ENCODE results near the gene ITGAV. TPM values are rescaled to one million over a fixed set of nuclear protein-coding genes. Genes with fewer than 3 reads are reported as not detected.

The ITGAV gene
- total and polyA plus RNA-seq, 4 experiments from 2014 or later, result 1.2 to 12.0 (median 6.7) TPM

GRCh38 chr2:186716899-186717298 is 127.0 kb downstream of the ITGAV start:
- no peak for DNase-seq
- Histone ChIP-seq H3K4me3 (ENCODE audit: low read length in 2 of 2) (no peak overlapping the region), H3K9me3 (ENCODE audit: control insufficient read depth in 1 of 2, low read length in 2 of 2) (no peaks in the 10 kb centered on the region), H3K27ac (ENCODE audit: low read depth, low read length) (no peak overlapping the region), H3K36me3 (ENCODE audit: insufficient read depth, low read length) (no peaks in the 10 kb centered on the region), H3K27me3 (ENCODE audit: insufficient read depth, low read length) (no peaks in the 10 kb centered on the region), H3K4me1 (ENCODE audit: insufficient read depth, low read length) (no peaks in the 10 kb centered on the region)
- Mint-ChIP-seq H3K27ac (no peak overlapping the region), H3K4me3 (no peak overlapping the region), H3K36me3 (no peaks in the 10 kb centered on the region), H3K27me3 (no peaks in the 10 kb centered on the region), H3K9me3 (no peaks in the 10 kb centered on the region), H3K4me1 (no peaks in the 10 kb centered on the region)
- intact Hi-C loops (cut with micrococcal nuclease), result no loop called here
- ChIA-PET POLR2A (ENCODE audit: partially characterized antibody) (no interaction called here), CTCF (ENCODE audit: partially characterized antibody) (no interaction called here)

GRCh38 chr2:186717320-186718007 is 127.6 kb downstream of the ITGAV start:
- Mint-ChIP-seq H3K27me3 (no peaks in the 10 kb centered on the region), H3K36me3 (no peaks in the 10 kb centered on the region), H3K27ac (no peak overlapping the region), H3K9me3 (no peaks in the 10 kb centered on the region), H3K4me3 (no peak overlapping the region), H3K4me1 (no peaks in the 10 kb centered on the region)
- Histone ChIP-seq H3K27me3 (ENCODE audit: insufficient read depth, low read length) (no peaks in the 10 kb centered on the region), H3K4me1 (ENCODE audit: insufficient read depth, low read length) (no peaks in the 10 kb centered on the region), H3K4me3 (ENCODE audit: low read length in 2 of 2) (no peak overlapping the region), H3K27ac (ENCODE audit: low read depth, low read length) (no peak overlapping the region), H3K9me3 (ENCODE audit: control insufficient read depth in 1 of 2, low read length in 2 of 2) (no peaks in the 10 kb centered on the region), H3K36me3 (ENCODE audit: insufficient read depth, low read length) (no peaks in the 10 kb centered on the region)
- CTCF ChIA-PET (ENCODE audit: partially characterized antibody), result no interaction called here
- intact Hi-C loops (cut with micrococcal nuclease), result no loop called here
- POLR2A ChIA-PET (ENCODE audit: partially characterized antibody), result no interaction called here
- DNase-seq, result no peak

GRCh38 chr2:186718122-186718521 is 128.3 kb downstream of the ITGAV start:
- ChIA-PET POLR2A (ENCODE audit: partially characterized antibody) (no interaction called here), CTCF (ENCODE audit: partially characterized antibody) (no interaction called here)
- H3K4me3 Mint-ChIP-seq, result no peak overlapping the region
- Histone ChIP-seq H3K4me1 (ENCODE audit: insufficient read depth, low read length) (no peaks in the 10 kb centered on the region), H3K36me3 (ENCODE audit: insufficient read depth, low read length) (no peaks in the 10 kb centered on the region), H3K9me3 (ENCODE audit: control insufficient read depth in 1 of 2, low read length in 2 of 2) (no peaks in the 10 kb centered on the region), H3K27ac (ENCODE audit: low read depth, low read length) (no peak overlapping the region), H3K4me3 (ENCODE audit: low read length in 2 of 2) (no peak overlapping the region), H3K27me3 (ENCODE audit: insufficient read depth, low read length) (no peaks in the 10 kb centered on the region)
- H3K27ac Mint-ChIP-seq, result no peak overlapping the region
- no peaks in the 10 kb centered on the region for H3K9me3 Mint-ChIP-seq
- H3K27me3 Mint-ChIP-seq, result no peaks in the 10 kb centered on the region
- H3K4me1 Mint-ChIP-seq, result no peaks in the 10 kb centered on the region
- no peak for DNase-seq
- no peaks in the 10 kb centered on the region for H3K36me3 Mint-ChIP-seq
- intact Hi-C loops (cut with micrococcal nuclease), result no loop called here

GRCh38 chr2:186718903-186719302 is 129.0 kb downstream of the ITGAV start:
- no peaks in the 10 kb centered on the region for H3K36me3 Mint-ChIP-seq
- no peaks in the 10 kb centered on the region for H3K27me3 Mint-ChIP-seq
- DNase-seq, result no peak
- H3K4me1 ChIP-seq (ENCODE audit: insufficient read depth, low read length), result no peaks in the 10 kb centered on the region
- no peak overlapping the region for H3K27ac ChIP-seq (ENCODE audit: low read depth, low read length)
- H3K9me3 ChIP-seq (ENCODE audit: control insufficient read depth in 1 of 2, low read length in 2 of 2), result no peaks in the 10 kb centered on the region
- H3K4me3 Mint-ChIP-seq, result no peak overlapping the region
- H3K36me3 ChIP-seq (ENCODE audit: insufficient read depth, low read length), result no peaks in the 10 kb centered on the region
- ChIA-PET CTCF (ENCODE audit: partially characterized antibody) (no interaction called here), POLR2A (ENCODE audit: partially characterized antibody) (no interaction called here)
- intact Hi-C loops (cut with micrococcal nuclease), result no loop called here
- no peaks in the 10 kb centered on the region for H3K4me1 Mint-ChIP-seq
- H3K27ac Mint-ChIP-seq, result no peak overlapping the region
- no peaks in the 10 kb centered on the region for H3K9me3 Mint-ChIP-seq
- no peaks in the 10 kb centered on the region for H3K27me3 ChIP-seq (ENCODE audit: insufficient read depth, low read length)
- H3K4me3 ChIP-seq (ENCODE audit: low read length in 2 of 2), result no peak overlapping the region

GRCh38 chr2:186721956-186722355 is 132.1 kb downstream of the ITGAV start:
- no peak overlapping the region for H3K27ac Mint-ChIP-seq
- no peaks in the 10 kb centered on the region for H3K27me3 ChIP-seq (ENCODE audit: insufficient read depth, low read length)
- CTCF ChIA-PET (ENCODE audit: partially characterized antibody), result no interaction called here
- no peak for DNase-seq
- no peaks in the 10 kb centered on the region for H3K36me3 Mint-ChIP-seq
- no peak overlapping the region for H3K27ac ChIP-seq (ENCODE audit: low read depth, low read length)
- no peaks in the 10 kb centered on the region for H3K9me3 Mint-ChIP-seq
- H3K4me1 Mint-ChIP-seq, result no peaks in the 10 kb centered on the region
- no peaks in the 10 kb centered on the region for H3K27me3 Mint-ChIP-seq
- H3K4me3 ChIP-seq (ENCODE audit: low read length in 2 of 2), result no peak overlapping the region
- H3K9me3 ChIP-seq (ENCODE audit: control insufficient read depth in 1 of 2, low read length in 2 of 2), result no peaks in the 10 kb centered on the region
- POLR2A ChIA-PET (ENCODE audit: partially characterized antibody), result no interaction called here
- intact Hi-C loops (cut with micrococcal nuclease), result no loop called here
- no peak overlapping the region for H3K4me3 Mint-ChIP-seq
- no peaks in the 10 kb centered on the region for H3K4me1 ChIP-seq (ENCODE audit: insufficient read depth, low read length)
- no peaks in the 10 kb centered on the region for H3K36me3 ChIP-seq (ENCODE audit: insufficient read depth, low read length)

- Histone ChIP-seq H3K4me3 (ENCODE audit: low read length in 2 of 2) (no peak overlapping the region), H3K9me3 (ENCODE audit: control insufficient read depth in 1 of 2, low read length in 2 of 2) (no peaks in the 10 kb centered on the region), H3K27me3 (ENCODE audit: insufficient read depth, low read length) (no peaks in the 10 kb centered on the region), H3K27ac (ENCODE audit: low read depth, low read length) (no peak overlapping the region), H3K36me3 (ENCODE audit: insufficient read depth, low read length) (no peaks in the 10 kb centered on the region), H3K4me1 (ENCODE audit: insufficient read depth, low read length) (no peaks in the 10 kb centered on the region)
- DNase-seq, result no peak
- intact Hi-C loops (cut with micrococcal nuclease), result no loop called here
- Mint-ChIP-seq H3K9me3 (no peaks in the 10 kb centered on the region), H3K4me1 (no peaks in the 10 kb centered on the region), H3K27ac (no peak overlapping the region), H3K27me3 (no peaks in the 10 kb centered on the region), H3K4me3 (no peak overlapping the region), H3K36me3 (no peaks in the 10 kb centered on the region)
- ChIA-PET CTCF (ENCODE audit: partially characterized antibody) (interaction anchor here (1.6 kb wide), 1 partner anchor 9 kb away, joined by 5 read pairs; no protein-coding TSS in a partner anchor), POLR2A (ENCODE audit: partially characterized antibody) (no interaction called here)
These were observed 134.9 kb downstream of the ITGAV start for GRCh38 chr2:186724736-186725135.

- no peaks in the 10 kb centered on the region for H3K9me3 Mint-ChIP-seq
- H3K4me3 Mint-ChIP-seq, result no peak overlapping the region
- no peak overlapping the region for H3K27ac ChIP-seq (ENCODE audit: low read depth, low read length)
- ChIA-PET CTCF (ENCODE audit: partially characterized antibody) (interaction anchor here (0.8 kb wide), 1 partner anchor 10 kb away, joined by 3 read pairs; no protein-coding TSS in a partner anchor), POLR2A (ENCODE audit: partially characterized antibody) (no interaction called here)
- H3K36me3 Mint-ChIP-seq, result no peaks in the 10 kb centered on the region
- intact Hi-C loops (cut with micrococcal nuclease), result no loop called here
- no peaks in the 10 kb centered on the region for H3K4me1 Mint-ChIP-seq
- no peaks in the 10 kb centered on the region for H3K27me3 Mint-ChIP-seq
- no peak for DNase-seq
- no peaks in the 10 kb centered on the region for H3K4me1 ChIP-seq (ENCODE audit: insufficient read depth, low read length)
- H3K36me3 ChIP-seq (ENCODE audit: insufficient read depth, low read length), result no peaks in the 10 kb centered on the region
- no peaks in the 10 kb centered on the region for H3K9me3 ChIP-seq (ENCODE audit: control insufficient read depth in 1 of 2, low read length in 2 of 2)
- H3K4me3 ChIP-seq (ENCODE audit: low read length in 2 of 2), result no peak overlapping the region
- H3K27ac Mint-ChIP-seq, result no peak overlapping the region
- H3K27me3 ChIP-seq (ENCODE audit: insufficient read depth, low read length), result no peaks in the 10 kb centered on the region
These were observed 135.9 kb downstream of the ITGAV start for GRCh38 chr2:186725783-186726182.

GRCh38 chr2:186726938-186727337 is 137.1 kb downstream of the ITGAV start:
- no peak for DNase-seq
- H3K9me3 ChIP-seq (ENCODE audit: control insufficient read depth in 1 of 2, low read length in 2 of 2), result no peaks in the 10 kb centered on the region
- intact Hi-C loops (cut with micrococcal nuclease), result no loop called here
- no peak overlapping the region for H3K27ac Mint-ChIP-seq
- no peak overlapping the region for H3K27ac ChIP-seq (ENCODE audit: low read depth, low read length)
- H3K27me3 Mint-ChIP-seq, result no peaks in the 10 kb centered on the region
- ChIA-PET CTCF (ENCODE audit: partially characterized antibody) (no interaction called here), POLR2A (ENCODE audit: partially characterized antibody) (no interaction called here)
- H3K4me3 ChIP-seq (ENCODE audit: low read length in 2 of 2), result no peak overlapping the region
- H3K9me3 Mint-ChIP-seq, result no peaks in the 10 kb centered on the region
- no peaks in the 10 kb centered on the region for H3K36me3 ChIP-seq (ENCODE audit: insufficient read depth, low read length)
- H3K36me3 Mint-ChIP-seq, result no peaks in the 10 kb centered on the region
- no peak overlapping the region for H3K4me3 Mint-ChIP-seq
- no peaks in the 10 kb centered on the region for H3K4me1 Mint-ChIP-seq
- no peaks in the 10 kb centered on the region for H3K27me3 ChIP-seq (ENCODE audit: insufficient read depth, low read length)
- H3K4me1 ChIP-seq (ENCODE audit: insufficient read depth, low read length), result no peaks in the 10 kb centered on the region

Data from CD4-positive, alpha-beta memory T cell (primary cell).